H1 (cell line): Measurements from ENCODE around the gene MEGF9.

ENCODE experiments used
- JUND ChIP-seq: IDR thresholded peaks from 2 replicates; pipeline ENCODE4 v1.6.1; 2011; ENCODE audit warnings: mild to moderate bottlenecking, improper control_type of control experiment, low read length
- SIRT6 ChIP-seq: IDR thresholded peaks from one replicate; pipeline ENCODE4 v1.7.1; 2012; ENCODE audit warnings: low read length, inconsistent platforms

DNA sequence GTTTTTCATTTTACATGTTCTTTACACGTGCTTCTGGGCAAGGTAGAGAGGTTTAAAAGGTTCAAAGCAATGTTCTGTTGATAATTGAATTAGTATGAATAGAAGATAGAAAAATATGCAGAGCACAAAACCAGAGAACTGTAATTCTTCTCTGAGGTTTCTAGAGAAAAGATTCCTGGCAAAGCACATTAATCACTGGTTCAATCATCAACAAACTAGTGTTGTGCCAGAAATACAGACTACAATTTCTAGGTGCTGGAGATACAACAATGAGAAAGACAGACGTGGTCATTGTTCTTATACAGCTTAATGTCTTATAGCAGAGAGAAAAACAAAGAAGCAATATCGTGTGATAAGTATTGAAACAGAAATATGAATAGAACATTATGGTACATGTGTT is 25.5 kb downstream of the MEGF9 start:
- TF ChIP-seq JUND, result no peak
- no peak for TF ChIP-seq SIRT6
